Stimulated activated naive CD8-positive, alpha-beta T cell treated with anti-CD3 and anti-CD28 coated beads, Interleukin-15, Interleukin-2, amounts not matched to agents 100 U/mL and 50 U/mL, for 24 hours (primary cell): ENCODE results near the gene DHCR7.
"Not testable (repeated sequence)": the region's sequence is repeated elsewhere in the genome, so short reads cannot be mapped to it uniquely, and the experiment has no call there.

ENCODE experiments used
- ATAC-seq: fragments of 150-1000 bp; cut with Tn5 transposase; one replicate; pipeline ENCODE4 v1.10.0; 2021
- DNase-seq: peaks from one replicate; pipeline ENCODE4 v3.0.0; 2021

Gene DHCR7

DNA sequence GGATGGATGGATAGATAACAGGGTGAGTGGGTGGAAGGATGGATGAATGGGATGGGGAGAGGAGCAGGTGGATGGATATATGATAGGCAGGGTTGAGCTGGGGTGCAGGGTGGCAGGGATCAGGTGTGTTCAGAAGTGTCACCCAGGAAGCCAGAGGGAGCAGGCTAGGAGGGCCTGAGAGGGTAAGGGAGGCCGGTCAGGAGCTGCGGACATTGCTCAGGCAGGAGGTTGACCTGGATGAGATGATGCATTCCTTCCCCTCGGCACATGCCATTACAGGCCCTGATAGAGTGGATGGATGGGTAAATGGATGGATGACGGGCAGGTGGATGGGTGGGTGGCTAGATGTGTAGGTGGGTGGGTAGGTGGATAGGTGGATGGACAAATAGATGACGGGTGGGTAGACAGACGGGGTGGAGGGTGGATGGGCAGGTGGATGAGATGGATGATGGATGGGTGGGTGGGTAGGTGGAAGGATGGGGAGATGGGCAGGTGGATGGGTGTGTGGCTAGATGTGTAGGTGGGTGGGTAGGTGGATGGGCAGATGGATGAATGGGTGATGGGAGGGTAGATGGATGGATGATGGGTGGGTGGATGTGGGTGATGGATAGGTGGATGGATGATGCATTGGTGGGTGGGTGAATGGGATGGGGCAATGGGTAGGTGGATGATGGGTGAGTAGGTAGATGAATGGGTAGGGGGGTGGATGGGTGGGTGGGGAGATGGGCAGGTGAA is 8.0 kb downstream of the DHCR7 start:
- DNase-seq (no peak), ATAC-seq (no peak)

DNA sequence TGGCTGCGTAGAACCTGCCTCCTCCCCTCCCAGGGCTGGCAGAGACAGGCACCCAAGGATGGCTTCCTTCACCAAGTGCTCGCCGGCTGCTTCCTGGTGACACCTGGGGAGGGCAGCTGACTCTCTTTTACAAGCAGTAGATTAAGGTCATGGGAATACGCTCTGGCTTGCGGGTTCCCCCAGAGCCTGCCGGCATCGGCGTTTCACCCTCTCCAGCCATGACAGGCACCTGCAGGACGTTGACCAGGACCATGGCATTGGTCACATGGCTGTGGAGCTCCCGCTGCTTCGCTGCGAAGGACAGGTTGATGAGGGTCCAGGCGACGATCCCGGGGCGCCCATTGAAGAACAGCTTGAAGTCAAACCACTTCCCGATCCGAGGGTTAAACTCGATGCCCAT is 9.5 kb downstream of the DHCR7 start:
- DNase-seq = no peak
- no peak for ATAC-seq

- ATAC-seq (no peak), DNase-seq (no peak)
Observed at GRCh38 chr11:71437879-71438278, 10.3 kb downstream of the DHCR7 start.

GRCh38 chr11:71437399-71437798 is 10.8 kb downstream of the DHCR7 start:
- ATAC-seq = no peak

DNA sequence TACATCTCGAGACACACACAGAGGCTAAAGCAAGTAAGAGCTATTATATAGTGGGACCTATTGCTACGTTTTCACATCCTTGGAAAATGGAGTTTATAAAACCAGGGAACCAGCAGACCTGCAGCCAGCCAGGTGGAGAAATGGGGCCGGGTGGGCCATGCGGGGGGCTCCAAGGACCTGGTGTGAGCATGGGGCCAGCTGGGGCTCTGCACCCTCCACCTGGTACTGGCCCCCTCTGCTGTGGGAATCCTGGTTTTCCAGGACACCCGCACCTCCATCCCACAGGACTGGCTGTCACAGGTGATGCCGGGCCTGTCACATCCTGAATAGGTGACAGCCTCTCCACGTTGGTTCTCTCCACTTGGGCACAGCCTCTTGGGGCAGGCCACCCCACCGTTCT is 11.3 kb downstream of the DHCR7 start:
- DNase-seq (no peak), ATAC-seq (no peak)

More at GRCh38 chr11:71437399-71437798, 10.8 kb downstream of the DHCR7 start:
- no peak for DNase-seq

DNA sequence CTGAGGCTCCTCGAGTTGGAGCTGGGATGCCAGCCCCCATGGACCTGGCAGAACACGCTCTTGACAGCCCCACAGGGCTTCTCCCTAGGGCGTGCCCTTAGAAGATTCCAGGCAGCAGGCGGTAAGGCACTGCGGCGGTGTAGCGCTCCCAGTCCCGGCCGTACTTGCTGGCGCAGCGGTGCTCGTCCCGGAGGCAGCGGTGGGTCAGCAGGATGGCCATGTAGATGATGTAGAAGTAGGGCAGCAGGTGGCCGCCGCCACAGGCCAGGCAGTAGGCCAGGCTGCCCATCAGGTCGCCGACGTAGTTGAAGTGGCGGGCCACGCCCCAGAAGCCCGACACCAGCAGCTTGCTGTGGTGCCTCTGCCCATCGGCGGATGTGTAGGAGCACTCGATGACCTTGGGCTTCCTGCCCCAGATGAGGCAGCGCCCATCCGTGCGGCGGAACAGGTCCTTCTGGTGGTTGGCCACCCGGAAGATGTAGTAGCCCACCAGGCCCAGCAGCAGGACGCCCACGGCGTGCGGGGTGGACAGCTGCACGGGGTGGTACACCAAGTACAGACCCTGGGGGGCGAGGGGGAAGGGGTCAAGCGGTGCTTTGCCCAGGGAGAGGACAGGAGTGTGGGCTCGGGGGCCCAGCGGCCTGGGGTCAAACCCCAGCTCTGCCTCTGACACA is 12.8 kb downstream of the DHCR7 start:
- ATAC-seq = no peak
- DNase-seq = no peak

DNA sequence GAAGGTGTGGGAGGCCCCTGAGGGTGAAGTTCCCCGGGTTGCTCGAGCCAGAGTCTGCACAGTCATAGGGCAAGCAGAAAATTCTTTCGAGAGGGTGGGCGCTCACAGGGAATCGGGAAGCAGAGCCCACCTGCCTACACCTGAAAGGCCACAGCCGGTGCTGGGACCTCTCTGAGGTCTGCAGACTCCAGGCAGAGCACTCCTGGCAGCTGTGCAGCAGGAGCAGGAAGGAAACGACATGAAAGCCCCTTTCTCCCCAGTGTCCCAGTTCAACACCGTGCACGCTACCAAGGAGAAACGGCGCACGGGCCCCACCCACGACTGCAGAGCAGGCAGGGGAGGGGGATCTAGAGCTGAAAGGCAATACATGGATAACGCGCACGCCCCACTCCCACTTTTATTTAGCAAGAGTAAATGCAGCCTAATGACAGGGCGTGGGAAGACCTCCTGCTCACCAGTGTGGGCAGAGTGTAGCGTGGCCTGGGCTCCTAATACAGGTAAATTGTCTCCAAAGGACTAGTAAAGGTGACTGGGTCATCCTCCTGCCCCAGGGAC is 13.5 kb downstream of the DHCR7 start:
- ATAC-seq (no peak), DNase-seq (no peak)

DNA sequence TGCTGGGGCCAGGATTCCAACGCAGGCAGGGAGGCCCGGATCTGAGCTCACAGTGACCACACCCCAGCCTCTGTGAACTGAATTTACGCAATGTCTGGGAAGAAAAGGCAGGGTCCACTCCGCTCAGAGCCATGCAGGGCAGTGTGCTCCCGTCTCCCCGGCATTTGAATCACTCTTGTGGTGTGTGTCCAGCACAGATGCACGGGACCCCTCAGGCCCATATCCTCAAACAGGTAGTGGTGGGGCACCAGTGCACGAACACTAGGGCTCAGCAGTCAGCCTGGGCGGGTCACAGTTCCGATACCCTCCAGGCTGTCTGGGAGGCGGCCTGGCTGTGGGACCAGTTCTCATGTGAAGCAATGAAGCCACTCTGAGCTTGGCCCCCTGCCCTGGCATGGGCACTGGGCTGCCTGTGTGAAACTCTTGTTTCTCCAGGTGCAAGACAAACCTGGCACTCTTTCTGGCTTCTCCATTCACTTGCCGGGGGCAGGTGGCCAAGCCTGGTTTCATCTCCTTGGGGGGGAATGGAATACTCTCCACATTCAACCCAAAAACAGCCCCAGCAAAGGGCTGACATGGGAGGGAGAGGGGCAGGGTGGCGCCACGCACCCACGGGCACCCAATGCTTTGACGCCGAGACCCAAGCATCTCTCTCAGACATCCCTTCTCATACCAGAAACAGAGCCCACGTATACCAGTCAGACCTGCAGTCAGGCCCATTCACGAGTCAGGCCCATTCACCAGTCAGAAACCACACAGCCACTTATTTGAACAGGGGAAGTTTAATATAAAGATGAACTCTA is 14.3 kb downstream of the DHCR7 start:
- DNase-seq (no peak), ATAC-seq (no peak)

GRCh38 chr11:71432761-71433647 is 15.2 kb downstream of the DHCR7 start:
- no peak for DNase-seq
- no peak for ATAC-seq

DNA sequence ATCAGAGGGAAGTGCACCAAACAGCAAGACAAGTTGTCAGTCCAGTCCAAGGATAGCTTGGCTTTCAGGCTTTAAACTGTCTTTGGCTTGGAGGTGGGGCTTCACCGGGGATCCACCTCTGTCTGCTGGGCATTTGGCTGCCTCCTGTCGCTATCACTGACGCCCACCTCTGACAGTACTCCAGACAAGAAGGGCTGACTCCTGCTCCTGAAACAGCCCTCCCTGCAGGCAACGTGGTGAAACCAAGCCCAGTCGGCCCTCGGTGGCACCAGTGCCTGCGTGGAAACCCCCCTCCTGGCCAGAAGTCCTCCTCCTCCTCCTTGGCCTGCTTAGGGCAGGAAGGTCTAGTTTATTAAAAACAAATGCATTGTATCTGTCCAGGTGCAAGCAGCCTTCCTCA is 16.9 kb downstream of the DHCR7 start:
- ATAC-seq (no peak), DNase-seq (no peak)

DNA sequence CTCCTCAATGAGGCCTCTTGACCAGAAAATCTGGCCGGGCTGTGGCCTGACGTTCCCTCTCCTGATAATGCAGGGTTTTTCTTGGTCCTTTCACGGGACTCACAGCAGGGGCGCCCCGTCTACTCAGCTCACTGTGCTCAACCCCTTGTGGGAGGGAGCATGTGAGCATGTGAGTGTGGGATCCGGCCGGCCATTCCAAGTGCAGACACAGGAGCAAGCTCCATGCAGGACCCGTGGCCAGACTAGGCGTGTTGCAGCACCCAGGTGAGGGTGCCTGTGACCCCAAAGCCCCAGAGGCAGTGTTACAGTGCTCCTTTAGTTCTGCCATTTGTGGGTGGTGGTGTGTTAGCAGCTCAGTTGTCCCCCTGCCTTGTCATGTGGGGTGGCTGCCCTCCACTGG is 18.0 kb downstream of the DHCR7 start:
- ATAC-seq (no peak), DNase-seq (no peak)

- ATAC-seq = no peak
- DNase-seq = no peak
Observed at GRCh38 chr11:71429701-71430100, 18.5 kb downstream of the DHCR7 start.

- ATAC-seq (no peak), DNase-seq (no peak)
Observed at GRCh38 chr11:71428861-71429435, 19.2 kb downstream of the DHCR7 start.

DNA sequence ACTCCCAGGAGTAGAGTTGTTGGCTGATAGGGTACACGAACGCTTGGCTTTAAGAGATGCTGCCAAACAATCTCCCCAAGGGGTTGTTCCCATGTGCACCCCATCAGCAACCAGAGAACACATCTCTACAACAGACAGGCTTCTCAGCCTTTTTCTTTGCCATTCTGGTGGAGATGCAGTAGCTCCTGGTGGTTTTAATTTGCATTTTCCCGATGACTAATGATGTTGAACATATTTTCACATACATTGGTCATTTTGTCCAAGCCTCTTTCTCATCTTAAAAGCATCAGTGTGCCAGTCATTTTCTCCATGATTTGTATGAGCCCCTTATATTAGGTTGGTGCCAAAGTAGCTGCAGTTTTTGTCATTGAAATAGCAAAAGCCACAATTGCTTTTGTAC is 21.8 kb downstream of the DHCR7 start:
- ATAC-seq = peak; percentile 63

DNA sequence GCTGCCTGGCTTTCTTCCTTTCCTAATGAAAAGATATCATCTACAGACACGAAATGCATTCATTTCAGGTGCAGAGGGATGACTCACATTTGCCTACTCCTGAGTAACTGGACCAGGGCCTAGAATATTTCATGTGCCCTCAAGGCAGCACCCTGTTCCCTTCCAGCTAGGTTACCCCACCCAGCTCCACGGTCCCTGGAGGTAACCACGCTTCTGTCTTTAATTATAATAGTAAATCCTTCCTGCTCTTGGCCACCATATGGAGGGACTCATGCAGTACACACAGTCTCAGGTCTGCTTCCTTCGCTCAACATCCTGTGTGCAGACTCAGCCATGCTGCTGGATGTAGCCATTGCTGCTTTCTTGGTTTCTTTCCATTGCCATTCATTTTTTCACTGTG is 22.3 kb downstream of the DHCR7 start:
- ATAC-seq = peak; percentile 60
- DNase-seq = peak; percentile 14

More for the DNA sequence above, 21.8 kb downstream of the DHCR7 start:
- DNase-seq = no peak

DNA sequence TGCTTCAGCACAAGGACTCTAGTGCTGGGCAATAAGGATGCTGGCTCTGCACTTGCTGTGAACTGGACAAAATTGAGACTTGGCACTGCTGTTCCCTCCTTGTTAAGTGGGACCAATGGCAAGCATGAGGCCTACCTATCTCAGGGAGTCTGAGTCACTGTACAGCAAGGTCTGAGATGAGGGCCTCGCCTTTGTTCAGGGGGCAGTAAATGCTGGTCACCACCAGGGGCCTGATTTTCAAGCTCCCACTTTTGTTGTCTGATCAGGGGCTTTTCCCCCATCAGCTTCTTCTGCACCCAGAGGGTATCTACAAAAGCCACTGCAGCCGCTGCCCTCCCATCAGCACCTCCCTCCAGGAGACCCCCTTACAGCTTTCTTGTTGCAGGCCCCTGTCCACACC is 22.8 kb downstream of the DHCR7 start:
- DNase-seq (no peak), ATAC-seq (no peak)

DNA sequence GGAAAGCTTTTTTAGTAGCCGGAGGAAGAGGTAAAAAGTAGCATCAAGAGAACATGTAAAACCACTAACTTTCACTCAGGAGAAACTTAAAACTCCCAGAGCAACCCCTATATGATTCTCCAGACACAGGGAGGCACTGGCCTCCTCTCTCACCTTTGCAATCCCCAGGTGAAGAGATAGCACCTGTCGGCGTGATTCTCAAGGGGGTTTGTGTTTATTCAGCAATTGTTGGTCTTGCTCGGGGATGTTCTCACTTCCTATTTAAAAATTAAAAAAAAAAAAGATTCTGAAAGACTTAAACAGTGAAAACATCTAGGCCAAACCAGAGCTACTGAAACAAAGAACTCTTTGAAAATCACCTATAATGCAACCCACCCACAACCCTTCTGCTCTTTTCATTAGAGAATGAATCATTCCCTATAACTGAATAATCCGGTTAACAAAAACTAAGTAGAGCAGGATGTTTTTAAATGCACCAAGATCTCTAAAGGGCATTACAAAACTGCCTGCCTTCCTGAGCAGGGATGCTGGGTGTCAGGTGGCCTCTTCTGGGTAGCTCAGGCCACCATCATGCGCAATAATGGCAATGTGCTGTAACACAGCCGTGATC is 24.9 kb downstream of the DHCR7 start:
- DNase-seq = no peak
- no peak for ATAC-seq

- not testable (repeated sequence) for ATAC-seq, DNase-seq
Observed at GRCh38 chr11:71422318-71422717, 25.9 kb downstream of the DHCR7 start.

- DNase-seq = no peak
- ATAC-seq = no peak
Observed at GRCh38 chr11:71421392-71421950, 26.7 kb downstream of the DHCR7 start.

GRCh38 chr11:71420455-71421241 is 27.5 kb downstream of the DHCR7 start:
- ATAC-seq (no peak), DNase-seq (peak; percentile 19)
